HG02840 (cell line): ENCODE data around the gene CHN1.

Experiments used
- ATAC-seq: cut with Tn5 transposase; IDR thresholded peaks from one replicate; pipeline ENCODE4 v1.9.1; 2021; ENCODE audit warnings: mild to moderate bottlenecking, moderate library complexity, moderate number of reproducible peaks; ENCODE audit not compliant: unreplicated experiment, low FRiP score

CHN1 gene

DNA sequence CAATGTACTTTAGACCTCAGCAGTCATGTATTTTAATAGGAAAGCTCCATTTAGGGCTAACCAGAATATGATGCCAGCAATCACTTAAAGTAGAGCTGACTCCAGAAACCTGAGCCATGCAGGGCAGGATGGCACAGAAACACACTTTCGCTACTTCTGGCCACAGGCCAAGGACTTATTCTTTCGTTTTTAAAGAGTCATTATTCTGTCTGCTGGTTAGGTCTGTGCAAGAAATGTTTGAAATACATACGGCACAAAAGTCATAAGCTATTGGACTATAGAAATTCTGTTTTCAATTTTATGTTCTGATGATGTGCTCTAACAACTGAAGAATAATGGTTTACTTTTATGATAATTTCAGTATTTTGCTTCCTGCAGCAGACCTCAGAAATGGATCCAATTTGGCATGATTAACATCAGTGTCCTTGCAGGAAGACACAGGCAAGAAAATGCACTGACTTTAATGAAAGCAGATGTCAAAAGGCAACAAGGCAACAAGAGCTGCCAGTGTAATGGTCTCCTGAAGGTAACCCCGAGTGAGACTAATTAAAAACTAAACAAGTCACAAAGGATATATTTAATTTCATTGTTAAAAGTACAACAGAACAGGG is 126.5 kb downstream of the CHN1 start:
- no peak for ATAC-seq

DNA sequence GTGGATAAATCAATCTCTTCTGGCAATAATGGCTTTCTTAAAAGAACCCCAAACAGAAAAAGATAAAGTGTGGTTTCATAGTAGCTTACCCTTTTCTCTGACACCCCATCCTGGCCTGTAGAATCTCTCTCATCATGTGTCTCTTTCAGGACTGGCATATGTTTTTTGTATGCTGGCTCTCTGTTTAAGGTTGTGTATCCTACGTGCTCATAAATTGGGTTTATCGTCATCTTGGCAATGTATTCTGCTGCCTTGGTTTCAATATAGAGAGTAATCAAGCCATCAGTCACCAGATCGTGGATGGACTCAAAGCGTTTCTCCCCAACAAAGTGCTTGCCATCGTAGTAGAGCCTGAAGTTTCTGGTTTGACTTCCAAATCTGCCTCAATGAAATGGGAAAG is 127.4 kb downstream of the CHN1 start:
- no peak for ATAC-seq

DNA sequence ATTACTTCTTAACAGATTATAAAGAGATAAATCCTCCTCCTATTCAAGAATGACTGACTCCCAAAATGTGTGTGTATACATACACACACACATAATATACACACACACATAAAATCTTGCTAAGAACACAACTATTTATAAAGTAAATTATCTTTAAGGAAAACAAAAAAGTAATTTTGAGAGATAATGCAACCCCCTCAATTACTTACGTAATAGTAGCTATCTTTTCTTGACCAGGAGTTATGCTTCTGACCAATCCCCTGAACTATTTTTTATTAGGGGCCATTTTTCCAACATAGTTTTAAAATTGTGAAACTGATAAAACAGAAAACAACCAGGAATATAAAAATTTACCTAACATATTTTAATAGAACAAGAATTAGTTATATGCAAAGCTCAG is 127.9 kb downstream of the CHN1 start:
- no peak for ATAC-seq

DNA sequence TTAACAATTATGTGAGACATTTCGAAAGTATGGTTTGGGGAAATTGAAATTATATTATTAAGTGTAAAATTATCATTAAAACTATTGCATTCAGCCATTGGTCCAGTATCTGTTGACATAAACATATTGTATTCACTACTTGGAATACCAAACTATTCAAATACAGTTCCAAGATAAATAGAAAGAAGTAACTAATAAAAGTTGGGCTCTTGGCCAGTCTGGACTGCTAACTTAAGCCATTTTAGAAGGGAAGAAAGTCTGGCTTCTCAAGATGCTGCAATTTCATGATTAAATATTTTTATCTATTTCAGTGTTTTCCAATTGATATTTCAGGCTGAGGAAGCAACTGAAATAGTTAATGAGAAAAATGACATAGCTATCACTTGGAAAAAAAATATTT is 131.1 kb downstream of the CHN1 start:
- no peak for ATAC-seq

DNA sequence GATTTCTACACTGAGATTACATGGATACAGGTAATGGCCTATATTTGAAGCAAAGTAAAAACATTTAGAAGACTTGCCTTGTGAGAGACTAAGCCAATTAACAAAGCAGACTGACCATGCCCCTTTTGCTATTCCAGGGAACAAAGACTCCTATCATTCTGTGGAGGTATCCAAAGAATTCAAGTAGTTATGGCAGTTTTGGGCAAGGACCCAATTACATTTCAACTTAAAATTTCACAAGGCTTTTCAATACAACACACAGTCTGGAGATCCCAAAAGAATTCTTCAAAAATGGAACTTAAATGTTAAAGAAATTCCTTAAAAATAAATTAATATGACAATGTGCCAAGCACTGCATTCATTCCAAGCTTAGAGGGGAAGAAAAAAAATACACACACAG is 131.7 kb downstream of the CHN1 start:
- no peak for ATAC-seq

DNA sequence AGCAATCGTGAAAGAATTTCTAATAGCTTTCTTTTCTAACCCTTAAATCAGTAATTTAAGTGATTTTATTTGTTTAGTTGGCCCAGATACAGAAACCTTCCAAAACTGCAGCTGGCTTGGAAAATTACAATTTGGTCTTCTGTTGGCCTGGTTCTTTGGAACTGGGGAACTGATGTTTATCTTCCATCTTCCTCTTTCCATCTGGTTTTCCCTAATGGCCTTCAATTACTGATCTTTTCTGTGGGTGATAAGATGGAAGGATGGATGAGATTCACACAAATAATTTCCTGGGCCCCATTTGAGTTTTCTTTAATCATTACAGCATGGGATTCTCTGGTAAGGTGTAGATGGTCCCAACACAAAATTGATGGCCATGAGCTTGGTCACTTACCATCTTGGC is 134.4 kb downstream of the CHN1 start:
- no peak for ATAC-seq

DNA sequence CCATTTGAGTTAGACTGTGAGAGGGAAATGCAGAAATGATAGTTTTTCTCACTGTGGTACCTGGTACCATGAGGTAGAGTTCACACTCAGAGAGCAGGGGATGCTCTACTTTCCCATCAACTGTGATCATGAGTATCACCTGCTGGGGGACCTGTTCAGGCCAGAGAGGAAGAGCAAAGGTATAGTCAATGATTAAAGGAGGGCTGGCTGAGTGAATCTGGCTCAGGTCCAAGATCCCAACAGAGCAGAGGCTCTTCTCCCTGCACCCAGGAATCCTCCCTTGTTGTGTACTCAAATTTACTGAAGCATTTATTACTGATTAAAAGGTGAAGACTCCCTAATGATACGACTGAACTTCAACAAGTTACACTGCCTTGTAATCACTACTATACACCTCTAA is 136.3 kb downstream of the CHN1 start:
- no peak for ATAC-seq

DNA sequence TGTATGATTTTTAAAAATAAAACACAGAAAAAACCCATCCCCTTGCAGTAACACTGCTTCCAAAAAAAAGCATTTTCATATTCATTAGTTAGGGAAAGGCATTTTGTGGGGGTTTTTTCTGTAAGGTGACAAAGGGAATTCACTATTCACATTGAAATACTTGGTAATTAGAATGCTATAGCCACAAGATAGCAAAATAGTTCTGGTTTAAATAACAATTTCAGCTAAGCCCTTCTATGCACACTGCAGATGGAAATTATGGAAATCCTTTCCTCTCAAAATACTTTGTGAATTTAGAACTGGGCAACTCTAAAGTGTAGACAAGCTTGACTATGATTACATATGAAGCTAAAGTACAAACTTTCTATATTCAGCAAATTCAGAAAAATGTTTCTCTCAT is 138.8 kb downstream of the CHN1 start:
- no peak for ATAC-seq

DNA sequence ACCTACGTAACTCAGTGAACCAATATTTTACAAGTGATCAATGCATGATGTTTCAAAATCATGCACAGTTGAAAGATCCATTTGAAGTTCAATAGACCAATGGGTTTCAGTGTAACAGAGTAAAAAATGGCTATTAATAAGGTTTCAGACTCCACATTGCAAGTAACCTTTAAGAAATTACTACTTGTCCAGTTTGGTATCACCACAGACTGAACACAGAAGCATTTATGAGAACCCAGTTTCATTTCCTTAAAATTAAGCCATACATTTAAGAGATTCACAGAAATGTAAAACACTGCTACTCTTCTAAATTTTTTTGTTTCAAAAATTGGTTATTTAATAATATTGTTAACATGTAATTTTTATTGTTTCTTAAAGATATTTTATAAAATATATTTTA is 142.0 kb downstream of the CHN1 start:
- ATAC-seq = no peak

DNA sequence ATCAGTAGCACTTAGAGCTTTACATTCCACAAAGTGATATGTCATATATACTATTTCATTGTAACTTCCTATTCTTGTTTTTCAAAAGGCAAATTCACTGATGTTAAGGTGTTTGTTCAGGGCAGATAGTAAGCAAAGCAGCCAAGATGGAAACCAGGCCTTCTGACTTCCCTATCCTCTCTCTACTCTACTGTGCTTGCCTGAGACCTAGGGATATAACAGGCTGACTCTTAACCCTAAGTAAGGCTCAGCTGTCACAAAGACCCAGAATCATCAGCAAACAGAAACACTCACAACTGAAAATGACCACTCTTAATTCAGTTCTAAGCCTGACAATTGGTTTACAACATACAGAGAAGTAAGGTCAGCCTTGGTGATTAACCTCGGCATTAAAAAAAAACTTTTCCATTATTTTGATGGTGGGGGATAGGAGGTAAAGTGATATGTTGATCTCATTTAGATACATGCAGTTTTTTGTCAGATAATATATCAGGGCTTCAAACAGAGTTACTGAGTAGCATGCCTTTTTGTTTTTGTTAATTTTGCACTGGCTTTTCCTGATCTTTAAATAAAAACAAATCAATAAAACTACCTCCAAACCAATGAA is 145.5 kb downstream of the CHN1 start:
- no peak for ATAC-seq

DNA sequence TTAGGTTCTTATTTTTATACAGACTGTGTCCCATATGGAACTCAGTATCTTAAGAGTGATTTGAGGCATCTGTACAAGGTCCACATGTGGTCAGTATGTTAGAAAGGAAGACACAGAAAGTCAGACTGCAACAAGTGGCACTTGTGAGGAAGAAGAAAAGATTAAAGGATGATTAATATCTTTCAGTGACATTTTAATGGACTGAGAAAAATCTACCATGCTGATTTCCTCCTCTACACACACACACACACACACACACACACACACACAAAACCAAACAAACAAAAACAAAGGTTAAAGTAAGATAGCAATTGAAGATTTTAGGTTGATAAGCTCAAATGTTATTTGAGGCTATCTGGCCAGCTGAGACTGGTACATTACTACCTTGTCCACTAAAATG is 146.4 kb downstream of the CHN1 start:
- ATAC-seq = no peak

DNA sequence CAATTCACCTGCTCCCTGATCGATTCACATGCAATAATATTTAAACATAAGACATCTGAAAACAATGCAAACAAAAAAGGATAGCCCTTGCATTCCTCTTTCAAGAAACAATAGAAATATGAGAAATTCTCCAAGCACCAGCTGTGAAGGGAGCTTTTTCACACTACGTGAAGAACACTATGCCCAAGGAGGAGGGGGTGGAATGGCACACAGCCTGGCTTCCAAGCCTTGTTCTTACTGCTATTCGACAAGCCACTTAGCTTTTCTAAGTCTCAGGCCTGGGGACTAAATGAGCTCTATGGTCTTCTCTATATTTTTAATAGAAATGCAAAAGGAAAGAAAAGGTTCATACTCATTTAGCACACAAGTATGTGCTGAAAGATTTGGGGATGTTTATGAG is 148.7 kb downstream of the CHN1 start:
- no peak for ATAC-seq

DNA sequence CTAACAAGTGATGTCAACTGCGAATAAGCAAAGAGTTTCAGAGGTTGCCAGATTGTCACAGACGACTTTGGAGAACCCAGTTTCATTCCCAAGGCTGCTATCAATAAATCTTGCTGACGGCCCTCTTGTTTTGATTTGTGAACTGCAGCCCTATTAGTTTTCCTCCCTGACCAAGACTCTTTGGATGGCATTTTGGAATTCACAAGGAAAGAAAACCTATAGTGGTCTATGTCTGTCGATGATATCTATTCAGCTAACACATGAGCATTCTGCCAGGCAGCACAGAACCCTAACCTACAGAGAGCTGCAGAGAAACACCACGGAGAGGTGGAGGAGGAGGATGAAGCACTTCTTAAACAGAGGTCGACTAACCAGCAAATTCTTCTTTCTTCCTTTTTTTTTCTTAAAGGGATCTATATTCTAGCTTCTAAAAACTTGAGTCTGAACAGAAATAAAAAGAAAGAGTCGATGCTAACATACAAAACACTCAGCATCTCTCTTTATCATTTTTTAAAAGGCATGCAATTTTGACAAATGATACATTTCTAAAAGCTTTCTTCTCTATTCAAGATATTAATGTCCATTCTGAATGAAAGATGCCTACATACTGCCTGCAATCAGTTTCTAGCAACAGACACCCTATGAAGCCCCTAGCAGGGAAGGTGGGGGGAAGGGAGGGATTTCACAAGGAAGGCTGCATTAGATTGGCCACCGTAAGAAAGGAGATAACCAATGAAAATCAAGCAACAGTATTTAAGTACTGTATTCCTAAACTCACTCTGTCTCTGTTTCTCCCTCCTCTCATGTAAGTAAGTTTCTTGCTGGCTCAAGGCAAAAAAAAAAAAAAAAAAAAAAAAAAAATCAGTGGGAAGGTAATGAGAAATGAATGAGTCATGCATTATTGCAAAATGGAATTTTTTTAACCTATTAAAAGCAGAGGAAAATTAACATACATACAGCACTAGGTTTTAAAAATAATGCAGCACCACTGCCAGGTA is 157.9 kb downstream of the CHN1 start:
- ATAC-seq = no peak

DNA sequence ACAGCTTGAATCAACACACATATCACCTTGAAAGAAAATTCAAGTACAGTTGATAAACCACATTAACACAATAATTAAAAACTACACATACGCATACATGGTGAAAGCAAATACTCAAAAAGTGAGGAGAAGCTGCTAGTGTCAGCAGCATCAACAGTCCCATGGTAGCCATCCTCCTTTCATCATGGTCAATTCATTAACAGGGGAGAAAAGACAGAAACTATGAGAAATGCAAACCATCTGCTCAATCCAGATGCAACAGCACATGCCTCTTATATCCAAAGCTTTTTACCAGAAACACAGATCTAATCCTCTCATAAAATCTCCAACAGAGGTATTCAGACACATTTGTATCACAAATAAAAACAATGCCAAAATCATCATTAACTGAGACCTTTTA is 159.0 kb downstream of the CHN1 start:
- ATAC-seq = no peak

DNA sequence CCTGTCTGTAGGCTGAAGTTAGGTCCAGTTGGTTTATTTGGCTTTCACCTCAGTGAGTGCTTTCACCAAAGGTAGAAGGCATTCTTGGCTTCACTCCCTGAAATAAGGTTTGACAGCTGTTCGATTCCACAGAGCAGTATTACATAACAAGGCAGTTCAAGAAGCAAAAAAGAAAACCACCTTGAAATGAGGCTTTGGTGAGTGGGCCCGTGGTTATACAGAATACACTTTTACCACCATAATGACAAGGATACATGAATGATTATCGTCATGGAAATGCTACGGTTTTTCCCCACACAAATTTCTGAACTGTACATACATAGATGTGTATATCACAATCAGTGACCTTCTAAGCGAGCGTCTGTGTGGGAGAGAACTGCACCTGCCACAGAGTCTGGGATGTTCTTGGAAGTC is 160.9 kb downstream of the CHN1 start:
- no peak for ATAC-seq

DNA sequence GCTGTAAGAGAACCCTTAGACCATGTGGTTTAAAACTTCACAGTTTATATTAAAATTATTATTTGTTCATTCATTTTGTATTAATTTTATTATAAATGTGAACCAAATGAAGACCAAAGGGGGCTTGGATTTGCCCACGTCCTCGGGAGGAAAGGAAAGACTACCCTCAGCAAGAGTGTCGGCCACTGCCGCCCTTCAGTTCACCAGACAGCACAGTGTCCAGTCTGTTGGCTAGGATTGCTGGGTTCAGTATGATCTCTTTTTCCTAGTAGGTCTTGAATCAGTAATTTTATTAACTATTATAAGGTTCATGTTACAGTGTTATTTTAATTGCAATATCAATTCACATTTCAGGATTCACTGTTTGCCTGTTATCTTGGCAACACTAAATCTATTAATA is 162.7 kb downstream of the CHN1 start:
- ATAC-seq = no peak

DNA sequence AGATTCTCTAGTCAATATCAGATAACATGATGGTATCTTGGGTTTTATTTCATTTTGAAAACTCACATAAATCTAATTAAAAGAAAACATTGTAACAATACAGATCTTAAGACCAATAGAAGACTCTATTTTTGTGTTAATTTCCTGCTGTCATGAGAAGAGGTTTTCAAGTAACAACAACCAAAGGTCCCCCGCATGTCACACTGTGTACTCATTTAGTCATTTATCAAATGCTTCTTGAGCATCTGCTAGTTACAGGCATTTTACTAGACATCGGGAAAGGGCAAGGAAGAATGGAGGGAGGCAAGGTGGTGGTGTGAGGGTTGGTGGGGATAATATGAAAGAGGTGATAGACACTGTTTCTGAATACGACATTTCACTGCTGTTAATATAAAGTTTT is 163.2 kb downstream of the CHN1 start:
- ATAC-seq = no peak

DNA sequence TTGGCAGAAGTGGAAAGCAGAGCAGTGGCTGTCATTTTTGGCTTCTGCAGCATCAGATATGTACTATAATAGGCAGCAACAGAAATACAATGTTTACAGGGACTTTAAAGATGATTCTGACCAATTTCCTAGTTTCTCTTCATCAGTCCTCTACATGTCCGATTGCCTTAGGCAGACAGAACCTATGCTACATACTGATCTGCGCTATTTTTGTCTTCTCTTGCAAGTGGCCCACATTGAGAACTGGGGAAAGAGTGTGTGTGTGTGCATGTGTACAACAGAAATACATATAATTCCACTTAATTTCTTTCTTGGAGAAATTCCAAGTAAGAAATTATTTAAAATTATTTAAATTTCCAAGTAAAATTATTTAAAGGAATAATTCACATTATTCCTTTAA is 163.8 kb downstream of the CHN1 start:
- no peak for ATAC-seq

DNA sequence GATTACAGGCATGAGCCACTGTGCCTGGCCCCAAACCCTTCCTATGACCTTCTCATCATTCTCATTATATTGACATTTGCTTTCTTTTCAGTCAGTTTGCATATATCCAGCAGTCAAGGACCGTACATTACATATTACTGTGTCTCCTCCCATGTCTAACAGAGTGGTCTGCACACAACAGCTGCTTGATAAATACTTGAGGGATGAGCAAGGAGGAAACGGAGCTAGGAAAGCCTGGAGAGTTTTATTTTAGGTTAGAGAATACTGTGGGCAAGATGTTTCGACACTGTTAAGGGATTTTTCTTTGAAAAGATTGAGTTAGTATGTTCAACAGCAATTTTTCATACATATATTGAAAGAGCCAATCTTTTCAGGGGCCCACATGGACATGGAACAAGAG is 164.7 kb downstream of the CHN1 start:
- ATAC-seq = no peak

DNA sequence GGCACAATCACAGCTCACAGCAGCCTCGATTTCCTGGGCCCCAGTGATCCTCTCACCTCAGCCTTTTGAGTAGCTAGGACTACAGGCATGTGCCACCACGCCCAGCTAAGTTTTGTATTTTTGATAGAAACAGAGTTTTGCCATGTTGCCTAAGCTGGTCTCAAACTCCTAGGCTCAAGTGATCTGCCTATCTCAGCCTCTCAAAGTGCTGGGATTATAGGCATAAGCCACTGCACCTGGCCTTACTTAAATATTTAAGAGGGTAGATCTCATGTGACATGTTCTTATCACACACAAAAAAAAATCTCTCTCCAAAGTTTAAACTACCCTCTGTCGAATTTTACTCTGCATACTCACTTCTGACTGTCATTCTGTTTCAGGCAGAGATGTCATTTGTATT is 165.5 kb downstream of the CHN1 start:
- ATAC-seq = no peak

DNA sequence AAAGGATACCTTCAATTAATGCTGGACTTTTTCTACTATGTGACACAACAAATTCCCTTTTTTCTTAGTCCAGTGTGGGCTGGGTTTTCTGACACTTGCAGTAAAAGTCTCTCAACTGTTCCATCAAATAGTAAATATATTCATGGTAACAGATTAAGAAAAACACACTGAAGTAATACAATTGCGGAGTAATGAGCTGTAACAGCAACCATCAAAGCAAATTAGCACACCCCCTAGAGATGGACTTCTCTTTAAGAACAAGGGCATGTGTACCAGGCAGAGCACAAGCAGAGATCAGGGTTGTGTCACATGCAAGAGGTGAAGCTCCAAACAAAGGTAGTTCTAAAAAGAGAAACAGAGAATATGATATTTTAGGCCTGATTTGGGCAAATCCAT is 168.2 kb downstream of the CHN1 start:
- ATAC-seq = no peak
